Upper lobe of left lung (tissue), 4 donors: ENCODE data around the gene TP53I13.

Experiments used
- POLR2A ChIP-seq, 4 donors: fragments of 450-650 bp; IDR thresholded peaks; one replicate each; pipeline ENCODE4 v1.5.1; 2016 to 2017; ENCODE audit warnings: antibody characterized with exemption in 4 of 4, mild to moderate bottlenecking in 2 of 4
- TF ChIP-seq, protein P1 (sequence below), 6 experiments: fragments of 450-650 bp in 4 of 6; fragments of 200-600 bp in 2 of 6; sonication (generic) in 2 of 6; IDR thresholded peaks; one replicate each; pipeline ENCODE4 v1.5.1; 2016 to 2019; ENCODE audit warnings: antibody characterized with exemption in 6 of 6

- TF ChIP-seq, protein P1, sequence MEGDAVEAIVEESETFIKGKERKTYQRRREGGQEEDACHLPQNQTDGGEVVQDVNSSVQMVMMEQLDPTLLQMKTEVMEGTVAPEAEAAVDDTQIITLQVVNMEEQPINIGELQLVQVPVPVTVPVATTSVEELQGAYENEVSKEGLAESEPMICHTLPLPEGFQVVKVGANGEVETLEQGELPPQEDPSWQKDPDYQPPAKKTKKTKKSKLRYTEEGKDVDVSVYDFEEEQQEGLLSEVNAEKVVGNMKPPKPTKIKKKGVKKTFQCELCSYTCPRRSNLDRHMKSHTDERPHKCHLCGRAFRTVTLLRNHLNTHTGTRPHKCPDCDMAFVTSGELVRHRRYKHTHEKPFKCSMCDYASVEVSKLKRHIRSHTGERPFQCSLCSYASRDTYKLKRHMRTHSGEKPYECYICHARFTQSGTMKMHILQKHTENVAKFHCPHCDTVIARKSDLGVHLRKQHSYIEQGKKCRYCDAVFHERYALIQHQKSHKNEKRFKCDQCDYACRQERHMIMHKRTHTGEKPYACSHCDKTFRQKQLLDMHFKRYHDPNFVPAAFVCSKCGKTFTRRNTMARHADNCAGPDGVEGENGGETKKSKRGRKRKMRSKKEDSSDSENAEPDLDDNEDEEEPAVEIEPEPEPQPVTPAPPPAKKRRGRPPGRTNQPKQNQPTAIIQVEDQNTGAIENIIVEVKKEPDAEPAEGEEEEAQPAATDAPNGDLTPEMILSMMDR (IDR thresholded peaks at IDR 0.05), result no peak
- no peak for TF ChIP-seq POLR2A (IDR thresholded peaks at IDR 0.05)
Measured at GRCh38 chr17:29590411-29591145, 22.1 kb downstream of the TP53I13 start.
